A549 (cell line): ENCODE measurements around the gene FBF1. TPM values are rescaled to one million over a fixed set of nuclear protein-coding genes. Genes with fewer than 3 reads are reported as not detected.

Experiments
- ATAC-seq, 2 experiments: fragments of 200-7000 bp in 1 of 2; fragments of >200 bp in 1 of 2; cut with Nextera tagmentation in 1 of 2; cut with Tn5 transposase in 1 of 2; 3 replicates each; pipeline versions ENCODE4 v1.8.0 to v1.9.1; 2018 to 2020; ENCODE audit warnings: mild to moderate bottlenecking in 1 of 2, moderate library complexity in 1 of 2
- CTCF ChIA-PET: fragments of 300-600 bp; sonication (Branson Sonifier 250); formaldehyde crosslinking; extraction: SDS; loops from one replicate; lab custom pipeline; 2021; ENCODE audit warnings: antibody characterized with exemption, inconsistent platforms; lab: Yijun Ruan, JAX
- POLR2A ChIA-PET: fragments of 350-600 bp; formaldehyde crosslinking; extraction: SDS; loops from one replicate; lab custom pipeline; 2021; ENCODE audit warnings: antibody characterized with exemption, inconsistent platforms; lab: Yijun Ruan, JAX
- DNase-seq, 2 experiments: peaks; one replicate each; pipeline versions ENCODE4 v3.0.0 to v3.0.0-alpha.2; 2011 to 2016; ENCODE audit warnings: low read depth in 1 of 2, low spot score in 1 of 2
- FAIRE-seq: peaks from 2 replicates; lab custom pipeline; 2011; peaks lifted over from hg19 to GRCh38; lab: Jason Lieb, UNC
- H3K27ac ChIP-seq, 2 experiments: fragments of >200 bp; sonication (Bioruptor Twin); formaldehyde crosslinking; 3 replicates each; pipeline ENCODE4 v1.5.1; 2016 to 2017
- H3K4me1 ChIP-seq: fragments of >200 bp; sonication (Bioruptor Twin); formaldehyde crosslinking; 3 replicates; pipeline ENCODE4 v1.6.1; 2016
- H3K4me2 ChIP-seq: fragments of >200 bp; sonication (Bioruptor Twin); formaldehyde crosslinking; 3 replicates; pipeline ENCODE4 v1.6.1; 2016
- H3K4me3 ChIP-seq: fragments of >200 bp; sonication (Bioruptor Twin); formaldehyde crosslinking; 3 replicates; pipeline ENCODE4 v1.5.1; 2016
- H3K9me3 ChIP-seq: fragments of >200 bp; sonication (Bioruptor Twin); formaldehyde crosslinking; 3 replicates; pipeline ENCODE4 v1.6.1; 2016
- BHLHE40 ChIP-seq: IDR thresholded peaks from 2 replicates; pipeline ENCODE4 v1.6.1; 2012; ENCODE audit warnings: low read depth, low read length, inconsistent platforms
- CEBPB ChIP-seq, 2 experiments: fragments of >200 bp in 1 of 2; sonication (Bioruptor Twin) in 1 of 2; formaldehyde crosslinking in 1 of 2; IDR thresholded peaks; 2 replicates each; pipeline ENCODE4 v1.6.1; 2012 to 2016
- FOSL2 ChIP-seq, 2 experiments: fragments of 450-650 bp in 1 of 2; fragments of >200 bp in 1 of 2; sonication (Bioruptor Twin) in 1 of 2; formaldehyde crosslinking; IDR thresholded peaks; 2 replicates each; pipeline versions ENCODE4 v1.5.0 to v1.6.1; 2016 to 2020; ENCODE audit warnings: mild to moderate bottlenecking in 1 of 2, moderate library complexity in 1 of 2
- HDAC2 ChIP-seq: fragments of 200-600 bp; sonication (generic); IDR thresholded peaks from 2 replicates; pipeline ENCODE4 v1.6.1; 2016
- HOXA7 ChIP-seq: fragments of 250-450 bp; sonication (Bioruptor Pico); IDR thresholded peaks from 2 replicates; pipeline ENCODE4 v1.5.0; 2020; ENCODE audit warnings: mild to moderate bottlenecking, moderate library complexity
- JUN ChIP-seq, 2 experiments: fragments of >200 bp; sonication (Bioruptor Twin); formaldehyde crosslinking; IDR thresholded peaks; 2 replicates in 1 of 2; 3 replicates in 1 of 2; pipeline ENCODE4 v1.6.1; 2016 to 2017
- KDM1A ChIP-seq: fragments of 200-600 bp; sonication (generic); IDR thresholded peaks from 2 replicates; pipeline ENCODE4 v1.6.1; 2016; ENCODE audit warnings: low read depth, mild to moderate bottlenecking
- NR3C1 ChIP-seq: fragments of >200 bp; sonication (Bioruptor Twin); formaldehyde crosslinking; IDR thresholded peaks from 3 replicates; pipeline ENCODE4 v1.6.1; 2017
- POLR2A ChIP-seq: IDR thresholded peaks from 2 replicates; pipeline ENCODE4 v1.6.1; 2012; ENCODE audit warnings: mild to moderate bottlenecking, low read length
- POLR2AphosphoS2 ChIP-seq: conservative IDR thresholded peaks from 2 replicates; pipeline ENCODE4 v1.6.1; 2012; ENCODE audit warnings: low read length, improper control_type of control experiment, inconsistent platforms
- RFX5 ChIP-seq: fragments of 450-650 bp; IDR thresholded peaks from 2 replicates; pipeline ENCODE4 v1.7.1; 2014; ENCODE audit warnings: antibody characterized with exemption, mild to moderate bottlenecking, moderate library complexity
- WGBS: methylation state at CpG from one replicate; pipeline ENCODE4 v1.1.6; 2017; ENCODE audit errors: missing lambda C conversion rate; 5-methylcytosine and 5-hydroxymethylcytosine counted together
- polyA plus RNA-seq, 4 experiments: library from polyadenylated mRNA; depleted of rRNA in 3 of 4; stranded (reverse); fragments of >200 nt; fragmentation: RNase III in 1 of 4; extraction: RNeasy Plus Mini Kit Qiagen cat#74134 plus additional on column Dnase treatment in 1 of 4; gene quantifications; 2 replicates in 3 of 4; 3 replicates in 1 of 4; pipeline ENCODE4 v1.2.3, GENCODE V29; 2011 to 2017
- TF ChIP-seq, protein P1 (sequence below): IDR thresholded peaks from 2 replicates; pipeline ENCODE4 v1.6.1; 2012
- TF ChIP-seq, protein P2 (sequence below): IDR thresholded peaks from 2 replicates; pipeline ENCODE4 v1.6.1; 2012; ENCODE audit warnings: low read depth, borderline replicate concordance
- TF ChIP-seq, protein P3 (sequence below): fragments of 250-450 bp; sonication (Bioruptor Pico); IDR thresholded peaks from 2 replicates; pipeline ENCODE4 v1.5.0; 2020; ENCODE audit warnings: low read depth, mild to moderate bottlenecking, moderate library complexity
- TF ChIP-seq, protein P4 (sequence below): fragments of 200-600 bp; sonication (generic); IDR thresholded peaks from 2 replicates; pipeline ENCODE4 v1.6.1; 2016; ENCODE audit warnings: antibody characterized with exemption, mild to moderate bottlenecking, moderate library complexity

The FBF1 gene
- polyA plus RNA-seq, 2 of the 4 experiments (the other 2 are of a cell fraction) = 8.5 to 17.8 TPM

DNA sequence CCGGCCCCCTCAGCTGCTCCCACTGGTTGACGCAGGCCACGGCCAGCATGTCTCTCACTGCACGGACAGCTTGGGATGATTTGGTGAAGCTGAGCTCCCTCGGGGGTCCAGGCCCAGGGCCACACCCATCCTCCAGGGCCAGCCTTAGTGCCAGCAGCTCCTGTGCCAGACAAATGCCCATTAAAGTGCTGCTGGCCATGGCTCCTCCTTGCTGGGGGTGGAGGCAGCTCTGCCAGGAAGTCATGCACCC lies 65.0 kb downstream of the FBF1 start:
- H3K9me3 ChIP-seq = no peaks in the 10 kb centered on the region
- ChIA-PET CTCF (interaction anchor here (0.8 to 22.8 kb wide), 17 partner anchors 9 to 196 kb away, joined by 3 to 513 read pairs (median 5); partner anchors contain the start of genes GALK1, MRPL38, TRIM65 and WBP2), POLR2A (interaction anchor here (0.6 to 4.9 kb wide), 5 partner anchors 20 to 104 kb away, joined by 5 to 52 read pairs (median 27); partner anchors contain the start of genes ACOX1, TEN1, TRIM65 and WBP2)
- 27% methylated on average over 5 of the region's 5 CpGs for WGBS
- H3K4me3 ChIP-seq = peak overlapping the region; percentile 85
- peak; percentile 2 to 4; a peak in 4 of 6 replicates for ATAC-seq
- H3K27ac ChIP-seq = peak overlapping the region; percentile 92 to 94
- peaks cover 43% of the 10 kb centered on the region for H3K4me1 ChIP-seq
- TF ChIP-seq, protein P1, sequence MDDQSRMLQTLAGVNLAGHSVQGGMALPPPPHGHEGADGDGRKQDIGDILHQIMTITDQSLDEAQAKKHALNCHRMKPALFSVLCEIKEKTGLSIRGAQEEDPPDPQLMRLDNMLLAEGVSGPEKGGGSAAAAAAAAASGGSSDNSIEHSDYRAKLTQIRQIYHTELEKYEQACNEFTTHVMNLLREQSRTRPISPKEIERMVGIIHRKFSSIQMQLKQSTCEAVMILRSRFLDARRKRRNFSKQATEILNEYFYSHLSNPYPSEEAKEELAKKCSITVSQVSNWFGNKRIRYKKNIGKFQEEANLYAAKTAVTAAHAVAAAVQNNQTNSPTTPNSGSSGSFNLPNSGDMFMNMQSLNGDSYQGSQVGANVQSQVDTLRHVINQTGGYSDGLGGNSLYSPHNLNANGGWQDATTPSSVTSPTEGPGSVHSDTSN = 0 out of 2 replicates have a peak, but pooled peaks have one; percentile 56
- TF ChIP-seq RFX5 (0 out of 2 replicates have a peak, but pooled peaks have one; percentile 17), NR3C1 (no peak)
- H3K4me2 ChIP-seq = peak overlapping the region; percentile 93
- DNase-seq = no peak
- FAIRE-seq = no peak

DNA sequence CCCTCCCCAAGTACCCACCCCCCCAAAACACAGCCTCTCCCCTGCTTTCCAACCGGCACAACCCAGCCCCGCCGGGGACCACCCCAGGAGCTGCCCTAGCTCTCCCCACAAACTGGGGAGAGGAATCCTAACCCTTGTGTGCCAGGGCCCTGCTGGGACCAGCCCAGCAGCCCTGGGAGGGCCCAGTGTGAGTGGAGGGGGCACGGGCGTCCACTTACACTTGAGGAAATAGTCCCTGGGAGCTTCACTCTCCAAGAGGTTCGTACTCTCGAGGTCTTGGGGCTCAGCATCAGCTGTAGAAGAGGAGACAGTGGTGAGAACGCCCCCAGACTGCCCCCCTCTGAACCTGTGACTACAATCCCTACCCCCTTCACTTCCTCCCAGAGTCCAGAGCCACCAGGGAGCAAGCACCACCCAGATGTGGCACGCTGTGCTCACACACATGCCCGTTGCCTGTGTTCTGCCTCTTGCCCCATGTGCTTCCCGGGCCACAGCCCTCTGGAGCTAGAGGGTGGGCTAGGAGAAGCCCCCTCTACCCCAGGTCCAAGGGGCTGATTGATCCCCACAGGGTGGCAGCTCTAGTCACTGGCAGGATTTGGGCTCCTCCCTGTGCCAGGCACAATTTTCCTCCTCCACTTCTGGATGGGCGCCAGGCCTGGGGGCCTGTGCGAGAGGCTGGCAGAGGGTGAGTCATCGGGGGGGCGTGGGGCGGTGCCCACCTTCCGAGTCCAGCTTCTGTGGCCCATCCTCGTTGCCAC lies 65.5 kb downstream of the FBF1 start:
- H3K4me2 ChIP-seq = peak overlapping the region; percentile 93
- TF ChIP-seq, protein P2, sequence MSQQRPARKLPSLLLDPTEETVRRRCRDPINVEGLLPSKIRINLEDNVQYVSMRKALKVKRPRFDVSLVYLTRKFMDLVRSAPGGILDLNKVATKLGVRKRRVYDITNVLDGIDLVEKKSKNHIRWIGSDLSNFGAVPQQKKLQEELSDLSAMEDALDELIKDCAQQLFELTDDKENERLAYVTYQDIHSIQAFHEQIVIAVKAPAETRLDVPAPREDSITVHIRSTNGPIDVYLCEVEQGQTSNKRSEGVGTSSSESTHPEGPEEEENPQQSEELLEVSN = no peak
- TF ChIP-seq FOSL2 (IDR thresholded peaks at IDR 0.05) = no peak
- peak; percentile 84 for TF ChIP-seq FOSL2 (CRISPR knock-in tag; IDR thresholded peaks at IDR 0.05)
- H3K9me3 ChIP-seq = no peaks in the 10 kb centered on the region
- FAIRE-seq (no peak), ATAC-seq (no peak), DNase-seq (no peak)
- peak overlapping the region; percentile 92 to 94 for H3K27ac ChIP-seq
- POLR2A ChIA-PET = interaction anchor here (0.6 to 4.9 kb wide), 5 partner anchors 20 to 104 kb away, joined by 5 to 52 read pairs (median 27); partner anchors contain the start of genes ACOX1, TEN1, TRIM65 and WBP2
- H3K4me3 ChIP-seq = peak overlapping the region; percentile 85; the same call in 1 of the 3 replicates
- CTCF ChIA-PET = interaction anchor here (0.8 to 22.8 kb wide), 17 partner anchors 8 to 195 kb away, joined by 3 to 513 read pairs (median 5); partner anchors contain the start of genes GALK1, MRPL38, TRIM65 and WBP2
- WGBS = 37% methylated on average over 14 of the region's 18 CpGs
- H3K4me1 ChIP-seq = peaks cover 43% of the 10 kb centered on the region

DNA sequence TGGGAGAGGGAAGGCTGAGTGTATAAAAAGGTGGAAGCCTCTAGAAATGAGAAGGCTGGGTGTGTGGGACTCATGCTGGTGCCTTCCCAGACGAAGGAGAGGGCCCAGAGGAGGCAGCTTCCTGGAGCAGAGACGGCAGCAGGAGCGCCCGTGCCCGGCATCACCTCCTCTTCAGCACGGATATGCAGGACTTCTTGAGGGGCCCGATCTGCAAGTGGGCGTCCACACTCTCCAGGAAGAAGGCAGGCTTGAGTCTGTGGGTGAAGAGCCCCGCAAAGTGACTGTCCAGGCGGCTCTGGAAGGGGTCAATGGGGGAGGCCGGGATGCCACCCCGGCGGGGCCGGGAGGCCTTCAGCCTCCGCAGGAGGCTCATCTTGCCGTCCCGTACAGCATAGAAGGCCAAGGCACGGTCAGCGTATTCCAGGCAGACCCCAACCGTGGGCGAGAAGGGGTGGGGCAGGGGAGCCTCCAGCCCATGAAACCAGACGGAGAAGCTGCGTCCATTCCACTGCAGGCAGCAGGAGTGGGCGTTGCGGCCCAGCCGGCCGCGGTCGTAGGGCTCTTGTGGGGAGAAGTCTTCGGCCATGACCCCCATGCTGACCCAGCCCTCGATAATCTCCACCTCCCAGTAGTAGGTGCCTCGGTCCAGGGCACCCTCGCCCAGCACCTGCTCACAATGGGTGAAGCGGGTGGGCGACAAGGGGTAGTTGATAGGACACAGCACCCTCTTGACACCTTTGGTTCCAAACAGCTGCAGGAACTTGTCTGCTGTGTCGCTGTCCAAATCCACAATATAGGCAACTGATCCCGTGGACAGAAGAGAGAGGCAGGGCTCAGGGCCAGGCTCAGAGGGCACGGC lies 66.3 kb downstream of the FBF1 start:
- ChIA-PET CTCF (interaction anchor here (0.6 to 22.8 kb wide), 14 partner anchors 7 to 421 kb away, joined by 3 to 513 read pairs (median 4); partner anchors contain the start of genes GALK1, MRPL38, TRIM65 and WBP2), POLR2A (interaction anchor here (2.3 to 4.5 kb wide), 2 partner anchors 19 to 95 kb away, joined by 11 to 27 read pairs; partner anchors contain the start of gene WBP2)
- WGBS = 94% methylated on average over 38 of the region's 38 CpGs
- peak overlapping the region; percentile 92 to 94; a peak in 5 of 6 replicates for H3K27ac ChIP-seq
- FAIRE-seq (no peak), DNase-seq (no peak), ATAC-seq (no peak)
- TF ChIP-seq, protein P3, sequence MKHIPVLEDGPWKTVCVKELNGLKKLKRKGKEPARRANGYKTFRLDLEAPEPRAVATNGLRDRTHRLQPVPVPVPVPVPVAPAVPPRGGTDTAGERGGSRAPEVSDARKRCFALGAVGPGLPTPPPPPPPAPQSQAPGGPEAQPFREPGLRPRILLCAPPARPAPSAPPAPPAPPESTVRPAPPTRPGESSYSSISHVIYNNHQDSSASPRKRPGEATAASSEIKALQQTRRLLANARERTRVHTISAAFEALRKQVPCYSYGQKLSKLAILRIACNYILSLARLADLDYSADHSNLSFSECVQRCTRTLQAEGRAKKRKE (CRISPR knock-in tag) = no peak
- 0 out of 2 replicates have a peak, but pooled peaks have one; percentile 6 for TF ChIP-seq POLR2A
- no peak overlapping the region for H3K4me3 ChIP-seq
- H3K4me1 ChIP-seq = peaks cover 51% of the 10 kb centered on the region
- H3K4me2 ChIP-seq = no peak overlapping the region
- no peaks in the 10 kb centered on the region for H3K9me3 ChIP-seq

DNA sequence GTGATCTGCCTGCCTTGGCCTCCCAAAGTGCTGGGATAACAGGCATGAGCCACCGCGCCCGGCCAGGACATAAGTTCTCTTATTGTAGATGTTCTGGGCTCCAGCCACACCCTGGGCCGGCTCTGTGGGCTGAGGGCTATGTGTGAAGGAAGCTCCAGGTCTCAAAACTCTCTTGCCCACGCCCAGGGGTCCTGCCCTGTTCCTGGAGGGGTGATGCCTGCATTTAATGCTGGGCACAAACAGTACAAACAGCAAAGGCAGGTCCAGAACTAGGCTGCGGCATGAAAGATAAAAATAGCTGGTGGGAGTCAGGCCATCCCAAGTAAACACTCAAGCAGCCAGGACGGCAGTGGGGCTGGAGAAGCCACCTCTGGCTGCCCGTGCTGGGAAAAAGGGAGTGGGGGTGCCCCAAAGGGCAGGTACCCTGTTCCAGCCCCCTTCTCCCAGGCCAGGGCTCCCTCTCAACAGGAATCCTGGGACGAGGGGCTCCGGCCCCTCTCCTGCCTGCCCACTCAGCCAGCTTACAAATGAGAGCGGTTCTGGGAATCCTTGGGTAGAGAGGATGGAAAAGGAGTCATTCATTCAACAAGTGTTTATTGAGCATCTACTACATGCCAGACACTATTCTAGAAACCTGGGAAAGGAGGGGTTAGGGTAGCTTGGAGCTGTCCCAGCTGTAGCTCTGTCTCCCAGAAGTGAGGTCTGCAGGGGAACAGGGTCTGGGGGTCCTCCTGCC lies 67.1 kb downstream of the FBF1 start:
- WGBS = 66% methylated on average over 11 of the region's 11 CpGs
- FAIRE-seq (no peak), DNase-seq (no peak), ATAC-seq (no peak)
- no peak overlapping the region for H3K4me3 ChIP-seq
- H3K4me2 ChIP-seq = no peak overlapping the region
- peak overlapping the region; percentile 68 to 85; a peak in 5 of 6 replicates for H3K27ac ChIP-seq
- peaks cover 53% of the 10 kb centered on the region for H3K4me1 ChIP-seq
- CTCF ChIA-PET = interaction anchor here (0.6 to 22.8 kb wide), 13 partner anchors 16 to 422 kb away, joined by 3 to 513 read pairs (median 3); partner anchors contain the start of genes GALK1, ITGB4, MRPL38 and TRIM65
- POLR2A ChIA-PET = interaction anchor here (2.3 to 4.5 kb wide), 2 partner anchors 18 to 94 kb away, joined by 11 to 27 read pairs; partner anchors contain the start of gene WBP2
- H3K9me3 ChIP-seq = no peaks in the 10 kb centered on the region
- TF ChIP-seq CEBPB (IDR thresholded peaks at IDR 0.05) (no peak), RFX5 (no peak), JUN (IDR thresholded peaks at IDR 0.05) (no peak), NR3C1 (no peak), POLR2AphosphoS2 (no peak), HOXA7 (no peak), KDM1A (no peak), BHLHE40 (no peak), HDAC2 (no peak)
- TF ChIP-seq, protein P4, sequence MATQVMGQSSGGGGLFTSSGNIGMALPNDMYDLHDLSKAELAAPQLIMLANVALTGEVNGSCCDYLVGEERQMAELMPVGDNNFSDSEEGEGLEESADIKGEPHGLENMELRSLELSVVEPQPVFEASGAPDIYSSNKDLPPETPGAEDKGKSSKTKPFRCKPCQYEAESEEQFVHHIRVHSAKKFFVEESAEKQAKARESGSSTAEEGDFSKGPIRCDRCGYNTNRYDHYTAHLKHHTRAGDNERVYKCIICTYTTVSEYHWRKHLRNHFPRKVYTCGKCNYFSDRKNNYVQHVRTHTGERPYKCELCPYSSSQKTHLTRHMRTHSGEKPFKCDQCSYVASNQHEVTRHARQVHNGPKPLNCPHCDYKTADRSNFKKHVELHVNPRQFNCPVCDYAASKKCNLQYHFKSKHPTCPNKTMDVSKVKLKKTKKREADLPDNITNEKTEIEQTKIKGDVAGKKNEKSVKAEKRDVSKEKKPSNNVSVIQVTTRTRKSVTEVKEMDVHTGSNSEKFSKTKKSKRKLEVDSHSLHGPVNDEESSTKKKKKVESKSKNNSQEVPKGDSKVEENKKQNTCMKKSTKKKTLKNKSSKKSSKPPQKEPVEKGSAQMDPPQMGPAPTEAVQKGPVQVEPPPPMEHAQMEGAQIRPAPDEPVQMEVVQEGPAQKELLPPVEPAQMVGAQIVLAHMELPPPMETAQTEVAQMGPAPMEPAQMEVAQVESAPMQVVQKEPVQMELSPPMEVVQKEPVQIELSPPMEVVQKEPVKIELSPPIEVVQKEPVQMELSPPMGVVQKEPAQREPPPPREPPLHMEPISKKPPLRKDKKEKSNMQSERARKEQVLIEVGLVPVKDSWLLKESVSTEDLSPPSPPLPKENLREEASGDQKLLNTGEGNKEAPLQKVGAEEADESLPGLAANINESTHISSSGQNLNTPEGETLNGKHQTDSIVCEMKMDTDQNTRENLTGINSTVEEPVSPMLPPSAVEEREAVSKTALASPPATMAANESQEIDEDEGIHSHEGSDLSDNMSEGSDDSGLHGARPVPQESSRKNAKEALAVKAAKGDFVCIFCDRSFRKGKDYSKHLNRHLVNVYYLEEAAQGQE = no peak
- TF ChIP-seq, protein P1 = no peak
